Measurements from ENCODE around the gene SORCS2.

The SORCS2 gene

GRCh38 chr4:7518871-7519637, 326.7 kb downstream of the SORCS2 start:
- DNase-seq (ENCODE audit: low spot score) (no peak), FAIRE-seq (no peak)

- DNase-seq (ENCODE audit: low spot score) (no peak), FAIRE-seq (no peak)
These were observed 327.5 kb downstream of the SORCS2 start for GRCh38 chr4:7519638-7520376.

GRCh38 chr4:7521666-7522065, 329.3 kb downstream of the SORCS2 start:
- FAIRE-seq, result no peak
- DNase-seq (ENCODE audit: low spot score), result no peak

GRCh38 chr4:7522452-7523220, 330.3 kb downstream of the SORCS2 start:
- no peak for FAIRE-seq

GRCh38 chr4:7523526-7523925, 331.2 kb downstream of the SORCS2 start:
- DNase-seq (ENCODE audit: low spot score) (no peak), FAIRE-seq (no peak)

More at GRCh38 chr4:7522452-7523220, 330.3 kb downstream of the SORCS2 start:
- DNase-seq (ENCODE audit: low spot score), result no peak

GRCh38 chr4:7524064-7524682, 331.8 kb downstream of the SORCS2 start:
- DNase-seq (ENCODE audit: low spot score), result no peak
- FAIRE-seq, result no peak

- DNase-seq (ENCODE audit: low spot score) (no peak), FAIRE-seq (no peak)
These were observed 332.5 kb downstream of the SORCS2 start for GRCh38 chr4:7524843-7525242.

- DNase-seq (ENCODE audit: low spot score) (no peak), FAIRE-seq (no peak)
These were observed 334.2 kb downstream of the SORCS2 start for GRCh38 chr4:7526491-7526890.

- DNase-seq (ENCODE audit: low spot score), result no peak
- no peak for FAIRE-seq
These were observed 334.7 kb downstream of the SORCS2 start for GRCh38 chr4:7526929-7527535.

- FAIRE-seq, result no peak
These were observed 337.2 kb downstream of the SORCS2 start for GRCh38 chr4:7529368-7530080.

GRCh38 chr4:7530082-7530481, 337.7 kb downstream of the SORCS2 start:
- FAIRE-seq, result no peak
- no peak for DNase-seq (ENCODE audit: low spot score)

More at GRCh38 chr4:7529368-7530080, 337.2 kb downstream of the SORCS2 start:
- no peak for DNase-seq (ENCODE audit: low spot score)

- FAIRE-seq, result no peak
- DNase-seq (ENCODE audit: low spot score), result no peak
These were observed 338.7 kb downstream of the SORCS2 start for GRCh38 chr4:7530932-7531639.

GRCh38 chr4:7531640-7531994, 339.3 kb downstream of the SORCS2 start:
- no peak for FAIRE-seq
- no peak for DNase-seq (ENCODE audit: low spot score)

GRCh38 chr4:7532043-7532442, 339.7 kb downstream of the SORCS2 start:
- no peak for DNase-seq (ENCODE audit: low spot score)
- FAIRE-seq, result no peak

GRCh38 chr4:7533267-7533666, 340.9 kb downstream of the SORCS2 start:
- FAIRE-seq, result no peak
- no peak for DNase-seq (ENCODE audit: low spot score)

GRCh38 chr4:7535094-7535493, 342.8 kb downstream of the SORCS2 start:
- DNase-seq (ENCODE audit: low spot score) (no peak), FAIRE-seq (no peak)

- DNase-seq (ENCODE audit: low spot score) (no peak), FAIRE-seq (no peak)
These were observed 343.3 kb downstream of the SORCS2 start for GRCh38 chr4:7535619-7536018.

GRCh38 chr4:7536876-7537275, 344.5 kb downstream of the SORCS2 start:
- no peak for DNase-seq (ENCODE audit: low spot score)
- no peak for FAIRE-seq

- DNase-seq (ENCODE audit: low spot score) (no peak), FAIRE-seq (no peak)
These were observed 345.6 kb downstream of the SORCS2 start for GRCh38 chr4:7537853-7538400.

GRCh38 chr4:7538518-7538917, 346.2 kb downstream of the SORCS2 start:
- DNase-seq (ENCODE audit: low spot score), result no peak
- no peak for FAIRE-seq
